GM12875 (cell line): Measurements from ENCODE around the gene CORO2B.

Source experiments
- H3K4me3 ChIP-seq: one replicate; pipeline ENCODE4 v1.5.1; 2011; ENCODE audit warnings: low read depth, low read length, control low read depth
- TF ChIP-seq, protein P1 (sequence below): IDR thresholded peaks from 2 replicates; pipeline ENCODE4 v1.5.1; 2011; ENCODE audit warnings: low read depth, mild to moderate bottlenecking, control low read depth, inconsistent platforms, low read length, moderate library complexity, borderline replicate concordance; ENCODE audit not compliant: insufficient read depth

The CORO2B gene

DNA sequence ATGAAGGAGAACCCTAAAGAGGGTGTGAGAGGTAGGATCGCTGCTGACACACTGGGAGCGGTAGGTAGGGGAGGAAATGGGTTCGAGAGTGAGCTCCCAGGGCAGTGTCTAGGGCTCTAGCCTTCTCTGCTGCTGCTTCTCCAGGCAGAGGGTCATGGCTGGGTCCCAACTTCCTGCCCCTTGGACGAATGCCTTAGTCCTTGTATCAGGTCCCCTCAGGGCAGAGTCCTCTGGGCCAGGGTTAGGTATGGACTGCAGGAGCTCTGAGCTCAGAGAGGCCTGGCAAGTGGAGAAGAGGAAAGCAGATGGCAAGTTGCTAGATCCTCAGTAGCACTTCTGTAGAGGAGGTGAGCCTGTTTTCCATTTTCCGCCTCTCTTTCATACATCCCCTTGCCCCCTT, 2.9 kb downstream of the CORO2B start:
- no peak overlapping the region for H3K4me3 ChIP-seq
- TF ChIP-seq, protein P1, sequence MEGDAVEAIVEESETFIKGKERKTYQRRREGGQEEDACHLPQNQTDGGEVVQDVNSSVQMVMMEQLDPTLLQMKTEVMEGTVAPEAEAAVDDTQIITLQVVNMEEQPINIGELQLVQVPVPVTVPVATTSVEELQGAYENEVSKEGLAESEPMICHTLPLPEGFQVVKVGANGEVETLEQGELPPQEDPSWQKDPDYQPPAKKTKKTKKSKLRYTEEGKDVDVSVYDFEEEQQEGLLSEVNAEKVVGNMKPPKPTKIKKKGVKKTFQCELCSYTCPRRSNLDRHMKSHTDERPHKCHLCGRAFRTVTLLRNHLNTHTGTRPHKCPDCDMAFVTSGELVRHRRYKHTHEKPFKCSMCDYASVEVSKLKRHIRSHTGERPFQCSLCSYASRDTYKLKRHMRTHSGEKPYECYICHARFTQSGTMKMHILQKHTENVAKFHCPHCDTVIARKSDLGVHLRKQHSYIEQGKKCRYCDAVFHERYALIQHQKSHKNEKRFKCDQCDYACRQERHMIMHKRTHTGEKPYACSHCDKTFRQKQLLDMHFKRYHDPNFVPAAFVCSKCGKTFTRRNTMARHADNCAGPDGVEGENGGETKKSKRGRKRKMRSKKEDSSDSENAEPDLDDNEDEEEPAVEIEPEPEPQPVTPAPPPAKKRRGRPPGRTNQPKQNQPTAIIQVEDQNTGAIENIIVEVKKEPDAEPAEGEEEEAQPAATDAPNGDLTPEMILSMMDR: no peak

DNA sequence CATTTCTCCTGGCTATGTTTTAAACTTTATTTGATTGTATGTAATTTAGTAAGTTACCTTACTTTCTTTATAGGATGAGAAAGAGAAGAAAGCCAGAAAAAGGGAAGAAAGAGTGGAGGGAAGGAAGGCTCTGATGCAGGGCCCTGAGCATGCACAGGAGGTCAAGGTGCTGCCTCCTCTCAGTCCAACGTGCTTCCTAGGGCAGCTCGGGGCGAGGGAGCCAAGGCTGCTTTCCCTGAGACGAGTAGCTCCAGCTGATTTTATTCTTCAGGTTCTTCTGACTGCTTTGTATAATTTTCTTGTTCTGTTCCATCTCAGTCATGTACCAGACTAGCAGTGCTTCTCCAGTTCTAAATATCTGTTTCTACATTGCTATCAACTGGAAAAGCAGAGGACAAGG, 3.4 kb downstream of the CORO2B start:
- no peak overlapping the region for H3K4me3 ChIP-seq
- TF ChIP-seq, protein P1: no peak

DNA sequence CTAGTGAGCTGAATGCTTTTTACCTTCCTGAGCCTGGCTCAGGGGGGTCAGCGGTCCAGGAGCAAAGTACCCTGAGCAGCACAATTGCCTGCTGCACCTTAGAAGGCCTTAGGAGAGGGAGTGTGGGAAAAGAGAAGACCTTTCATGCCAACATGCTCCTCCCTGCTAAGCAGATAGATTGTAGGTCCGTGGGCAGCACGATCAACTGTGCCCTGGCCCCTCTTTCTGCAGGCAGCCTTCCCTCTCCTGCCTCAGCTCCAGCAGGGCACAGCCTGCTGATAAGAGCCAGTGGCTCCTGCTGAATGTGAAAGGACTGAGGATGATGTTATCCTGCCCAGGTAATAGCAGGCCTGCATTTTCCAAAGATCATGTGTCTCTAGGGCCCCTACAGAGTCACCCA, 4.1 kb downstream of the CORO2B start:
- no peak overlapping the region for H3K4me3 ChIP-seq
- TF ChIP-seq, protein P1: no peak

DNA sequence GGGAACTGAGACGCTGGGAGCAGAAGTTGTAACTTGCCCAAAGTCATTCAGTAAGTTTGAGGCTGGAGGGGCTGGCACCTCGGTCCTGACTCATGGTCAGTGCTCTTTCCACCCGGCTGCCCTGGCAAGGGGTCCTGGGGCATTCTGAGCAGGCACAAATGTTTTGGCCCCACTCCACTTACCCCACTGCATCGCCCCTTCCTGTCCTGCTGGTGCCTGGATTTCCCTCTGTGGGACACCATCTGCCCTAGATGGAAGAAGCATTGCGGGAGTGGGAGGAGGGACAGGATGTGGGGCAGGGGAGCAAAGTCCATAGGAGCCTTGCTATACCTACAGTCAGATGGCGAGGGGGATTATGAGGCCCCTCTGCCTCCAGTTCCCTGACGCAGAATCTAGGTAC, 4.5 kb downstream of the CORO2B start:
- TF ChIP-seq, protein P1: no peak

DNA sequence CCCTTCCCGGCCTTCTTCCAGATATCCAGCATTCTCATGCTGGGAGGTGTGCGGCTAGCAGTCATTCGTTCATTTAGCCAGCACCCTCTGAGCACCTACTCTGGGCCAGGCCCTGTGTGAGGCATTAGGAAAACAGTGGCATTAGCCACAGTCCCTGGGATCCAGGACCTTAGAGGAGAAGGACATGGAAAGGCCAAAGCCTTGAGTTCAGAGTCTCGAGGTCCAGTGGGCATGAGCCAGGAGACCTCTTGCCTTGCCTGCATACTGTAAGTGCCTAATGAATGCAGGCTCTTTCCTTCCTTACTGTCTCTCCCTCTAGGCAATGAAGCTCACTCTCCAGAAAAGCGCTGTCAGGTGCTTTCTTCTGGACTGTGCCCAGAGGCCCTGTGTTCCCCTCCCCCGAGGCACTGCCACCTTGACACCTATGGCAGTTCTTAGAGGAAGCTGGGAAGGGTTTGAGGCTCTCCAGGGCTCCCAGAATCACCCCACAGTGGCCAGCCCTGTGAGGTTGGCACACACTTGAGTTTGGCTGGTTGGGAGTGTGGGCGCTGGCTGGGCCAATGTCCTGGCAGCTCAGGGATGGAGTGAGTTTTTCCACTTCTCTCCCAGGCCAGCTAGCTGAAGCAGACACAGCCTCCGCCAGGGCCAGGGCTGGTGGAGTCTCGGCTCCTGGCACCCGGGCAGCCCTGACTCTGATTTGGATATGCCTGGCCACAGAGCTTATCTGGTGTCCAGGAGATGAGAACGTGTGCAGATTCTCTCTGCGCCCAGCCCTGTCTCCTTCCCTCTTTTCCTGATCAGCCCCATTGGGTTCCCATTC, 5.4 kb downstream of the CORO2B start:
- no peak overlapping the region for H3K4me3 ChIP-seq
- TF ChIP-seq, protein P1: no peak

More for the DNA sequence above, 4.5 kb downstream of the CORO2B start:
- H3K4me3 ChIP-seq: no peak overlapping the region

DNA sequence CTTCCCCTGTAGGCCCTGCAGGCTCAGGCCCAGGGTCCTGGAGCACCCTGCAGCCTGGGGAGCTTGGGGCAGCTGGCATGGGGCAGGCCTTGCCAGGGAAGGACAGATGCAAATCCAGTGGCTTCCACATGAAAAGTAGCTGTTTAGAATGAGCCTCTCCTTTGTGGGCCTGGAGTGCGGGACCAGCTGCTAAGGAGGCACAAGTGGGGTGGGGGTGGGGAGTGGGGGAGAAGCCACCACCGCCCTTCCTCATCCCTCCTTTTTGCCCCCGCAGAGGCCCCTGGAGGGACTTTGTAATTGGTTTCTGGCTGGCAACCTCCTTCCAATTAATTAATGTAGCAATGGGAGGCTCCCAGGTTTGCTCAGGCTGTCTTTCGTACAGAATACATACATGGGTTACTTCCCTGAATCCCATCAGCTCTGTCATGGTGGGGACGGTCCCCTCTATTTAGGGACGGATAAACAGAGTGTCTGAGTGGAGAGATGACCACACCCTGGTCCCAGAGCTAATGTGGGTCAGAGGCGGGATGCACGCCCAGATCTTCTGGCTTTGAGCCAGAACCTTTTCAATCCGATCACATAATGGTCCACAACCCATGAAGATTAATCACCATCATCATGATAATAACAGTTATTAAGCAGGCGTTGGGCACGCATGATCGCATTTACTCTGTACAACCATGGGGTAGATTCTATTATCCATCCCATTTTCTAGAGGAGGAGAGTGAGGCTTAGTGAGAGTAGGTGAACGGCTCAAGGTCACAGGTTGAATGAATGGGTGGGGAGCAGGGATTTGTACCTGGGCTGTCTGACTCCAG, 6.2 kb downstream of the CORO2B start:
- TF ChIP-seq, protein P1: no peak
- no peak overlapping the region for H3K4me3 ChIP-seq

DNA sequence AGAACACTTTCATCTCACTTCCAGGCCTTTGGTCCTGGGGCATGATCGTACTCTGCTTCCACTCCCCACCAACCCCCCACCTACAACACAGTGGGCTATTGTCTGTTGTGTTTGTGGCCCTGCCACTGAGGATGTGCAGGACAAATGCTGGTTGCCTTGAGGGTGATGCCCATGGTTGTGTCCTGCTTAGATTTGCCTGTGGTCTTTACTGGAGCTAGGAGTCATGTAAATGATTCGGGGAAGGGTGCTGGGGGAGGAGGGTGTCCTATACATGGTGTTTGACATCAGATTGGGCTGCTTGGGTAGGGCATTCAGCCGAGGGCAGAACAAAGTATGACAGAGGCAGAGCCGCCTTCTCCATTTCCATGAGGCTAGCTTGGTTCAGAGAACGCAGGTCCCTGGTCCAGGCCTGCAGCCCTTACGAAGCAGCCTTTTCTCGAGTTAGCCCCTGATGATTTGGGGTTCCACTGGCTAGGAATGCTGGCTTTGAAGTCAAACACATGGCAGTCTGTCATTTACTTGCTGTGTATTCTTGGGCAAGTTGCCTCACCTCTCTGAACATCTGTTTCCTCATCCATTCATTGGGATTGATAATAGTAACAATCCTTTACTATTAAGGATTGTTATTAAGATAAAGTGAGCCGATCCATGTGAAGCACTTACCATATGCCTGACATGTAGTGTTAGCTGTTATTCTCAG, 6.9 kb downstream of the CORO2B start:
- H3K4me3 ChIP-seq: no peak overlapping the region
- TF ChIP-seq, protein P1: no peak
